D721Med (cell line): Measurements from ENCODE around the gene JPT1.

Experiments used
- DNase-seq: peaks from one replicate; pipeline ENCODE4 v3.0.0; 2011; ENCODE audit warnings: low spot score; ENCODE audit not compliant: insufficient read length
- FAIRE-seq: peaks from 2 replicates; lab custom pipeline; 2011; peaks lifted over from hg19 to GRCh38; lab: Jason Lieb, UNC
- CTCF ChIP-seq: IDR thresholded peaks from 2 replicates; pipeline ENCODE4 v1.5.1; 2012; ENCODE audit warnings: mild to moderate bottlenecking, control low read depth; ENCODE audit not compliant: insufficient read depth; ENCODE audit errors: missing control alignments

JPT1 gene

GRCh38 chr17:75154195-75155106 lies at the start of gene JPT1:
TSS of gene JPT1 (minus strand) at chr17:75154512. CDS start at chr17:75154397, 115 bp downstream.
- FAIRE-seq = no peak
- no peak for TF ChIP-seq CTCF
- peak; percentile 82 for DNase-seq

GRCh38 chr17:75199886-75200618 lies 45.7 kb upstream of the JPT1 start:
- TF ChIP-seq CTCF = no peak
- FAIRE-seq (no peak), DNase-seq (no peak)

GRCh38 chr17:75194879-75195278 lies 40.6 kb upstream of the JPT1 start:
- FAIRE-seq = no peak
- DNase-seq = no peak
- no peak for TF ChIP-seq CTCF

GRCh38 chr17:75191584-75191983 lies 37.3 kb upstream of the JPT1 start:
- DNase-seq (no peak), FAIRE-seq (no peak)
- TF ChIP-seq CTCF = no peak

- FAIRE-seq = no peak
- no peak for DNase-seq
- no peak for TF ChIP-seq CTCF
These were observed 34.3 kb upstream of the JPT1 start for GRCh38 chr17:75188614-75189013.

GRCh38 chr17:75183999-75184884 lies 29.9 kb upstream of the JPT1 start:
- FAIRE-seq (no peak), DNase-seq (no peak)
- no peak for TF ChIP-seq CTCF
